ENCODE data around the gene USP2. TPM values are rescaled to one million over a fixed set of nuclear protein-coding genes. Genes with fewer than 3 reads are reported as not detected.
A peak's percentile ranks its signal among the peaks of the same experiment; 100 is the strongest.

USP2 gene
- total RNA-seq, 2 donors from 2014 or later = 7.9 to 11.6 TPM

GRCh38 chr11:119423509-119424254 lies 42.2 kb upstream of the USP2 start:
- TF ChIP-seq CTCF (IDR thresholded peaks at IDR 0.05) = no peak
- DNase-seq = no peak
- Histone ChIP-seq H3K4me1 (no peaks in the 10 kb centered on the region), H3K9me3 (no peaks in the 10 kb centered on the region), H3K36me3 (no peaks in the 10 kb centered on the region), H3K27ac (no peak overlapping the region), H3K4me3 (no peak overlapping the region), H3K9ac (ENCODE audit: low read depth in 2 of 2, low read length in 2 of 2) (no peak overlapping the region), H3K27me3 (peaks cover 23% of the 10 kb centered on the region)
- intact Hi-C loops (cut with DNase I) = no loop called here

GRCh38 chr11:119422809-119423508 lies 41.5 kb upstream of the USP2 start, which contains the start of gene THY1:
Gene THY1, minus strand, starts transcription at chr11:119423172. Its CDS starts 2,267 bp downstream, at chr11:119420905.
- peaks cover 23% of the 10 kb centered on the region for H3K27me3 ChIP-seq
- intact Hi-C loops (cut with DNase I) = no loop called here
- peak within 1 kb of the TSS; percentile 27 for H3K4me3 ChIP-seq
- H3K36me3 ChIP-seq = no peaks in the 10 kb centered on the region
- H3K4me1 ChIP-seq = no peaks in the 10 kb centered on the region
- no peak within 1 kb of the TSS for H3K9ac ChIP-seq (ENCODE audit: low read depth in 2 of 2, low read length in 2 of 2)
- no peak for TF ChIP-seq CTCF (IDR thresholded peaks at IDR 0.05)
- DNase-seq = no peak
- H3K27ac ChIP-seq = no peak within 1 kb of the TSS
- H3K9me3 ChIP-seq = no peaks in the 10 kb centered on the region

- TF ChIP-seq CTCF (IDR thresholded peaks at IDR 0.05) = no peak
- intact Hi-C loops (cut with DNase I) = no loop called here
Measured at GRCh38 chr11:119421941-119422808, 40.7 kb upstream of the USP2 start.

GRCh38 chr11:119421351-119421750 lies 39.9 kb upstream of the USP2 start:
- no peak for DNase-seq
- H3K36me3 ChIP-seq = no peaks in the 10 kb centered on the region
- H3K9ac ChIP-seq (ENCODE audit: low read depth in 2 of 2, low read length in 2 of 2) = no peak overlapping the region
- H3K27ac ChIP-seq = no peak overlapping the region
- no peak overlapping the region for H3K4me3 ChIP-seq
- no peaks in the 10 kb centered on the region for H3K9me3 ChIP-seq
- H3K4me1 ChIP-seq = no peaks in the 10 kb centered on the region
- no peak for TF ChIP-seq CTCF (IDR thresholded peaks at IDR 0.05)
- peaks cover 23% of the 10 kb centered on the region for H3K27me3 ChIP-seq
- intact Hi-C loops (cut with DNase I) = no loop called here

More at GRCh38 chr11:119421941-119422808, 40.7 kb upstream of the USP2 start:
- H3K27ac ChIP-seq = no peak overlapping the region
- H3K27me3 ChIP-seq = peaks cover 23% of the 10 kb centered on the region
- H3K9ac ChIP-seq (ENCODE audit: low read depth in 2 of 2, low read length in 2 of 2) = no peak overlapping the region
- DNase-seq = no peak
- H3K9me3 ChIP-seq = no peaks in the 10 kb centered on the region
- H3K4me3 ChIP-seq = peak overlapping the region; percentile 27
- no peaks in the 10 kb centered on the region for H3K36me3 ChIP-seq
- H3K4me1 ChIP-seq = no peaks in the 10 kb centered on the region

- Histone ChIP-seq H3K27me3 (peaks cover 23% of the 10 kb centered on the region), H3K4me3 (no peak overlapping the region), H3K4me1 (no peaks in the 10 kb centered on the region), H3K36me3 (no peaks in the 10 kb centered on the region), H3K9me3 (no peaks in the 10 kb centered on the region), H3K9ac (ENCODE audit: low read depth in 2 of 2, low read length in 2 of 2) (no peak overlapping the region), H3K27ac (no peak overlapping the region)
- TF ChIP-seq CTCF (IDR thresholded peaks at IDR 0.05) = no peak
- intact Hi-C loops (cut with DNase I) = no loop called here
- no peak for DNase-seq
Measured at GRCh38 chr11:119420631-119421030, 39.1 kb upstream of the USP2 start.
